CD4-positive, alpha-beta T cell treated with Interleukin-15 for 4 hours (primary cell): ENCODE data around the gene PACRGL.

Experiments used
- DNase-seq: peaks from one replicate; pipeline ENCODE4 v3.0.0-alpha.2; 2020; ENCODE audit warnings: low spot score

PACRGL gene

DNA sequence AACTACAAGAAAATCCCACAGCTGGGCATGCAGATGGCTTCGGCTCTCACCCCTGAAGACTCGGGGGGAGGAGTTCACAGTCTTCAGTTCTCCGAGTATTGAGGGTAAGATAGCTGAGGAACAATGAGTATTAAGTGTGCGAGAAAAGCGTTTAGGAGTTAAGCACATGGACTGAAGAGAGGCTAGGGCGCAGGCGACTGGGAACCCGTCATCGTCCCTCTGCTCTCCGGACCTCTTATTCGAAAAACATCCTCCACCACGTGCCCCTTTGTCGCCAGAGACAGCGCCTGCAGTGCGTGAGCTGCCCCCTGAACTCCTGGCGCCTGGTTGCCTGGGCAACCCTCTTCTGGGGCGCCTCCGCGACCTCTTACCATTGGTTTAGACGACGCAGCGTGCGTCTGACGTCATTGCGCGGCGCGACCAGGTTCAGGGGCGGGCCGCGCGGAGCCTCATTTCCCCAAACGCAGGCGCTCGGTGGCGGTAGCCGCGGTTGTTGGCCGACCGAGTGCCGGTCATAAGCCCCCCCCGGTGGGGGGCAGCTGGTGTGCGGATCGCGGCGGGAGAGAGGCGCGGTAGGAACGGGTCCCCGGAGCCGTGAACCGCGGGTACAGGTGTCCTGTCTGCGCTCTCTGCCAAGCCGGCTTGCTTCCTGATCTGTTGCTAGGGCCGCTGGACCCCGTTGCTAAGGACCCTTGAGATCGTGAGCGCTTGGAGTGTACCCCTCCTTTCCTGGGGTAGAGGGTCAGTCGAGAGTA is at the start of gene PACRGL:
Gene PACRGL, plus strand, starts transcription at position 452 of the 755 bp plus-strand sequence. CDS start 4,024 bp downstream, outside the sequence.
- DNase-seq: peak; percentile 89

DNA sequence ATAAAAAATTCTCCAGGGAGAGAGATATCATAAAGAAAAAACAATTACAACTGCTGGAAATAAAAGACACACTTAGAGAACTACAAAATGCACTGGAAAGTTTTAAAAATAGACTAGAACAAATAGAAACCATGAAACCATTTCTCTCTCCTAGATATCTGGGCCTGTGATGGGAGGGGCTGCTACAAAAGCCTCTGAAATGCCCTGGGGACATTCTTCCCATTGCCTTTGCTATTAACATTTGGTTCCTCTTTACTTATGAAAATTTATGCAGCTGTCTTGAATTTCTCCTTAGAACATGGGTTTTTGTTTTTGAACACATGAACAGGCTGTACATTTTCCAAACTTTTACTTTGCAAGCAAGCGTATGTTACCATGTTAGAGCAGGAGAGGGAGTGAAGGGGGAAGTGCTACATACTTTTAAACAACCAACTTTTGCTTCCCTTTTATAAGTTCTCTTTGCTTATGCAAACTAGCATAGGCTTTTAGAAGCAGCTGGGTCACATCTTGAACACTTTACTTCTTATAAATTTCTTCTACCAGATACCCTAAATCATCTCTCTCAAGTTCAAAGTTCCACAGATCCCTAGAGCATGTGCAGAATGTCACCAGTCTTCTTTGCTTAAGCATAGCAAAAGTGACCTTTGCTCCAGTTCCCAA is 47.9 kb upstream of the PACRGL start:
- DNase-seq: no peak

DNA sequence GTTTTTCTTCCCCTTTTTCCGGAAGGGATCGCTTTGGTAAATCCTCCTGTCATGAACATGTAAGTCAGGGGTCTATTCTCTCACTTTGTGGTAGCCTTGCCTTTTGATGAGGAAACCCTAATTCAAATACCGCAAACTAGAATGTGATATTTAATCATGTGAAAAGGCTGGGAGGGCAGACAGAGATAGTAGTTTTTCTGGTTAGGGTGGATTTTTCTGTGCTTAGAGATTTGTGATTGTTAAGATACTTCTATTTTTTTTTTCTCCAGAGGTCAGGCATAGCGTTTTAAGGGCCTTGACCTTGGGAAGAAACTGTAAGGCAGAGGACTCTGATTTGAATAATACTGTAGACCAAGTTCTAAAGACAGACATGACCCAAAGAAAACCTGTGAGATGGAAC is 41.8 kb upstream of the PACRGL start:
- no peak for DNase-seq

DNA sequence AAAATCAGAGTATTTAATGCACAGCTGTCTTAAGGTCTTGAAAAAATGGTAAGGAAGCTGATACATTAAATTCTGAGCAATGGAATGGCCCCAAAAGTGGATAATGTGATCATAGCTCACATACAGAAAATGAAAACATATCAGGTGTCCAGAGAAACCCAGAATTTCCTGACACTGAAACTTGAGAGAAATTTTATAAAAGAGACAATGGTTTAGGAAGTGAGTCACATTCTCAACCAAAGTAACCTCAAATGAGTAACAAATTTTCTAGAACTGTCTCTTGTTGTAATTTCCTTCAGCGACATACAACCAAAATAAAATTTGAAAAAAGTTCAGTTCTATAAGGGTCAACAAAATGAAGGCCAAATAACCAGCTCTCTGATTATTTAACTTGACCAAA is 37.4 kb upstream of the PACRGL start:
- no peak for DNase-seq

DNA sequence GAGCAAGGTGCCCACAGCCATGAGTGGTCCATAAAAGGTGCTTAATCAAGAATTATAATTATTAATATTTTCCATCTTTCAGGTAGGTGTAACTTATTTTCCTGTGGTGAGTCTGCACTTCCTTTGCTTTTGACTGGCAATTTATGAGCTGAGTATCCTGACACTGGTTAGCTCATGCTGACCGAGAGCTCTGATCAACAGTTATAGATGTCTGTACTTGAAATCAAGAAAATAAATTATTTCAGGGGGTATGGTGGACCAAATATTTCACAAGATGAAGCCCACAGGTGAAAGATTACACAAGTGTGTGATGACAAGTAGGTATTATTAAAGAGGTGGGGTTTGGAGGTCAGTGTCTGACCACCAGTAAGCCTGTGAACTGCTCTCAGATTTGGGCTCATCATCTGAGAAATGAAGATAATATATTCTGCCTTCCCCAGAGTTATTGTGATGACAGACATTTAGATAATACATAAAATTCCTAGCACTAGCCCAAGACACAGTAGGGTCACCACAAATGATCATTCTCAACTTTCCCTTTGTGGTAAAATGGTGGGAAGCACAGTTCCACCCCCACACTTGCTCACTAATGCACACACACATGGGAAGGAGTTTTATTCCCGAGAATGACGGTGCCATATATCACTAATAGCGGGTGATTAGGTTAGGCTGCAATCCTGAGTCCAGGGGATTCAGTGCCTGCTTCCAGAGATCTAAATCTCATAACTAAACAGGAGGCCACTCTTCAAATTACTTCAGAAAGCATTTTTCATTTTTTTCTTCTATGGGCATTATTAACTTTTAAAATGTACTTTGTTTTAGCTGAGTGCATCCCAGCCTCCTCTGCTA is 34.0 kb upstream of the PACRGL start:
- DNase-seq: no peak

DNA sequence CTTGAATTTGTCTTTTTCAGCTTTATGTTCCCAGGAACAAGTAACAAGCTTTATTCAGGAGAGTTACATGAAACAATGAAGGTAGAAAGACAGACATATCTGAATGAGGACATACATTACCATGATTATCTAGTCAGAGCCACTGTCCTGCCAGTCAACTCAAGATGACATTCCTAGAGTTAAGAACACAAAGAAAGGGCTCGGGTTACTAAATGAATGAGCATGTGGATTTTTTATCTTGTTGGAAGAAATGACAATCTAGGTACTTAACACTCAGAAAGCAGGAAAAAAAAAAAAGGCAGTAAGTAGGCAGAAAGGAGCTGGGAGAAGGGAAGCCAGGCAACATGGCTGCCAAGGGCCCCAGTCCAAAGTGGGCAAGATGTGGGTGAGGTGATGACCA is 28.0 kb upstream of the PACRGL start:
- no peak for DNase-seq

DNA sequence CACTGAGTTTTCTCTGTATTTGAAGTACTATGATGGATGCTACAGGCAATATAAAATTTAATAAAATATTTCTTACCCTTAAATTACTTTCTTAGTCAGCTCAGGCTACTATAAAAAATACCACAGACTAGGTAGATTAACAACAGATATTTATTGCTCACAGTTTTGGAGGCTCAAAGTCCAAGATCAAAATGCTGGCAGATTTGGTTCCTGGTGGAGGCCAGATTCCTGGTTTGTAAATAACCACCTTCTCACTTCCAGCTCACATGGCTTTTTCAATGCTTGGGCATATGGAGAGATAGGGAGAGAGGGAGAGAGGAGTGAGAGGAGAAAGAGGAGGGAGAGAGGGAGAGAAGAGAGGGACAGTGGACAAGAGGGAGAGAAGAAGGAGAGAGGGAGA is 24.5 kb upstream of the PACRGL start:
- DNase-seq: no peak

DNA sequence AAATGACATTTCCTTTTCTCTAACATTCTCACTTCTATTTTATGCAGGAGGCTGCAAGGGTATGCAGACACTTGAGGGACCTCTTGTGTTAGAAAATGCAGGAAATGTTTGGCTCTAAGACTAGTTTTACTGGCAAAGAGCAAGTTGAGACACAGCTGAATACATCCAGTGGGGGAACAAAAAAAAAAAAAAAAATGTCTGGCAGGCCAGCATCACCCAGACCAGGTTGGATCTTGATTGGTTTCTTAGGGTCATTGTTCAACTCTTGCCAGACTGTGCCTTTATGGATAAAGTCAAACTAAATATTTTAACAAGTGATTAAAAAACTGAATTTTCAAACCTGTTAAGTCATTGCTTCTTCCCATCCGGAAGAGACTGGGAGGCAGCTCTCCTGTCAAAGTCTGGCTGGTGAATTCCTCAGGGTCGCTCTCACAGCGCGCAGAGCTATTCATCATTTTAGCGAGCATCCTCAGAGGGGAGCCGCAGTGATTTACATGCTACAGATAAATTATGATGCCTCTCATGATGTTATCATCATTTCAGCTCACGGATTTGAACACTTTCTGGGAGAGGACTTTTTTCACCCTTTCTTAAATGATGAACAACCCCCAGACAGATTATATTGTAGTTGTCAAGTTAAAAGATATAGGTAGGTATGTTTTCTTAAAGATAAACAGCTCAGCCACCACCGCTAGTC is 23.6 kb upstream of the PACRGL start:
- DNase-seq: no peak

DNA sequence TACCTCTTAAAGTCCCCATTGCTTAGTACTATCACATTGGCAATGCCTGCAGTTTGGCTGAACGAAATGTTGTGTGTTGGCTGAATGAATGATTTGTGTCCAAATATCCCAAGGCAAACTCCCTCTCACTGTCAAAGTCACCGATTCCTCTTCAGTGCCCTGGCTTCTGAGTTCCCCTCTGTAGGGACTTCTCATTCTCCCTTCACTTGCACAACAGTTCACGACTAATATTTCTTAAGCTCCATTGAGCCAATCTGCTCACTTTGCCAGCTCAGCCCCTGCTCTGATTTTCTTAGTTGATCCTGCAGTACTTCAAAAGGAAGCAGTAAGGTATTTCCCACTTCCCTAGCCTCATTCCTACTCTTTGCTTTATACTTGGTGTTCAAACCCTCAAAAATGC is 21.9 kb upstream of the PACRGL start:
- no peak for DNase-seq

DNA sequence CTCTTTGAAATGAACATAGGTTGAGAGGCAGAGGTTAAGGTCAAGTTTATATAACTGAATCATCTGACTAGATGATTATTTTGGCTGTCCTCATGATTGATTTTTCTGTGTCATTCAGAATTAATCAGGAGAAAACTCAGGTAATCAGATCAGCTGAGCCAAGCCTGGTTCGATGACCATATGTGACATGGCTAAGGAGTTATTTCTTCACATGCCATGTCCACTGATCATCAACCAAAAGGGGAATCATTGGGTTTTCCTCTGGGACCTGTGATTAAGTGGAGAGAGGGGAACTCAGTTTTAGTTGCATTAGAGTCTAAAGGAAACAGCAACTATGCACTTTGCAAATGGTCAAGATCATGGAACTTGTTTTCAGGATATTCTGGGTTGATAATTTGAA is 20.3 kb upstream of the PACRGL start:
- DNase-seq: no peak

DNA sequence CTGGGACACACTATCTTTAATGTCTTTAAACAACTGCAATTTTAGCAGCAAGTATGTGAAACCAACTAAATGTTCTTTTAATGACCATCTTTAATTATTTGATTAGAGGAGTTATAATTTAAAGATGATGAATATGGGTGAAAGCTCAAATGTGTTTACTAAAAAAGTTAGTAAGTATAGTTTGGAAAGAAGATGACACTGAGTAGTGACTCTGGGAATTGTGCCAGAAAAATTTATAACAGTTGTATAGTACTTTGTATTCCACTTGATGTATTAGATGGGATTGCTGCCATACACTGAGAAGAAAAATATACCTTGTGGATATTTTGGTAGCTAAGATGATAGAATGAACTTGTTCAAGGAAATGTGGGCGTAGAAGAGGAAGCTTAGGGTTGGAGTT is 19.5 kb upstream of the PACRGL start:
- no peak for DNase-seq

DNA sequence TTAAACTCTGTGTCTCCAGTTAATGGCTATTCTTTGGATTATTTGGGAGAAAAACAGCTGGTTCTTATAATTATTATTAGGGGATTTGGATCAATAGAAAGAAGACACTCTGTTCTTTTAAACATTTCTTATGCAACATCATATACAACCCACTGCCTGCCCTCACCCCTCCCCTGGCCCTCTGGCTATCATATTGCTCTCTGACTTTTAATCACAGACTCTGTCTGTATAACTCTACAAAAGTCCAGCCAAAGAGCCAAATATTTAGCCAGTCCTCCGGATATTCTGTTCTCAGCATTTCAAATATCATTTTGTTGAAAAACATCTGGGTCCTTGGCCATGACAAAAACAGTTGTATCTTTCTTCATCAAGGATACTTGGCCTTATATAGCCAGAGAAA is 19.0 kb upstream of the PACRGL start:
- no peak for DNase-seq

DNA sequence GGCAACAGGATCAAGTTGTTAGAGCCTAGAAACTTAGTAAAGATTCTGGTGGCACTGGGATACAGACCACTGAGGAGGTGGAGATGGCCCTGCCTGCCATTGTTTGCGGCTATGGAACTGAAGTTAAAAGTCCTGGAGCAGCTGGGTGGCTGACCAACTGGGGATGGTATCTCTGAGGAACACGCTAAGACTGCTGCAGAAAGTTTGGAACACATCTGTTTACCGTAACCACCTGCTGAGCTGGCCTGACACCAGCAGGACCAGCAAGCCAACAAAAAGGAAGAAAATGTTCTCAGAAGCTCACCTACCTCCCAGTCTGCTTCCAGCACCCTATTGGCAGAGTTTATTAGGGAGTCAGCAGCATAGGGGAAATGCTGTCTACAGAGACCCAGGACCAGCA is 17.4 kb upstream of the PACRGL start:
- DNase-seq: no peak

DNA sequence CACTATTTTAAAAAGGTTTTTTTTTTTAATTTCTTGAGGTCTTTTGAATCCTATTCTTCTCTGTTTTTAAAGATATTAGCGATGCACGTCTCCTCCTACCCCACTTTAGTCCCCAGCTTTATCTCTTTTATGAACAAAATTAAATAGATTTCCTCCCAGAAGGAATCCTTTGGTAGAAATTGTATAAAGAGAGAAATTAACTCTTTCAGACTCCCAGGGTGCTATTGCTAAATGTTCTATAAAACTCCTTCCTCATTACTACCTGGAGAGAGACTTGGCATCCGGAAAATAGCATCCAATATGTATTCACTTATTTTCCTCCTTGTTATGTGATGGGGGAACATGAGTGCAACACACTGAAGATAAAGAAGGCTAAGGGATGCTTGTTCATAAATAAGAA is 16.5 kb upstream of the PACRGL start:
- DNase-seq: no peak

DNA sequence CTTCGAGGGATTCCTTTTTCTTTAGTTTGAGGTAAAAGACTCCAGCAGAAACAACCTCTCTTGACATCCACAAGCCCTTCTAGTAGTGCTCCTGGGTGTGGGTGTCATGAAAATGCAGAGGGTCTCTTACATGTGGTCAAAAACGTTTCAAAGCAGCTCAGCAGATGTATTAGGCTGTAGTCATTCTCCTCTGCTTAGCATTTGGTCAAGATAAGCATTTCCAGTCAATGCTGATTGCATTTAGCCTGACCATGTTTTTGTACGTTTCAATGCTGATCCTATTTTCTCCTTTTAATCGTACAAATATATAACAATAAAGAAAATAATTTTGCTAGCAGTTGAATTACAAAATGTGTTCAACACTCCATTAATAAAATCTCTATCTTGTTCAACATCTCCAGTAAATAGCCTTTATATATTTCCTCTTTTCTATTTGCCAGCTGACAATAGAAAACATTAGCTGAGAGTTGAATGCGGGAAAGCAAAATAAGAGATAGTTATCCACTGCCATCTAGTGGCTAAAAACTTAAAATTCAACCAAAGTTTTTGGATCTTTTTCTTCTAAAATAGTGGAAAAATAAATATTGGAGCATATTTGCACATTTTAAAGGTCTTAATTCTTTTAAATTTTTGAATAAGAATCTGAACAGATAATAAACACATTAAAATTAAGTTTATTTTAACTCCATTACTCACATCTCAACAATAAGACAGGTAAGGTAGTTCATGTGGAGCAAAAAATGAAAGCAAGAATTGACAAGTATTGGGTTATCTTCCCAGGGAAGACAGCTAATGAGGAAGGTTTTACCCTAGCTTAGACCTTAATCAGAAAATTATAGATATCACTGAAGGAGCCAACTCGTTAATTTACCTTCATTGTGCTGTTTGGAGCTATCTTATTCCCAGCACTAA is 15.2 kb upstream of the PACRGL start:
- peak; percentile 24 for DNase-seq

DNA sequence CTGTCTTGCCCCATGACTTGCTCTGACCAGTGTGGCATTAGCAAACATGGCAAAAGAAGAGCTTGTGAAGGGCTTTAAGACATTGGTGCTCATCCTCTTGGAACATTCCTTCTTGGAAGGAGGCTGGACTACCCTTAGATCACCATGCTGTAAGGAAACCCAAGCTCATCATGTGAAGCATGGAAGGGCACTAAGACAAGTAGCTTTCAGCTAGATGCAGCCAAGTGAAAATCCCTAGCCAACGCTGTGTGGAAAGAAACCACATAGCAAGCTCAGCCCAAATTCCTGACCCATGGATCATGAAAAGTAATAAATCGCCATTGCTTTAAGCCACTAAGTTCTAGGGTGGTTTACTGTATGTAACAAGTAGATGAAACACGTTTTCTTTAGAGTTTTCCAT is 12.4 kb upstream of the PACRGL start:
- DNase-seq: no peak

DNA sequence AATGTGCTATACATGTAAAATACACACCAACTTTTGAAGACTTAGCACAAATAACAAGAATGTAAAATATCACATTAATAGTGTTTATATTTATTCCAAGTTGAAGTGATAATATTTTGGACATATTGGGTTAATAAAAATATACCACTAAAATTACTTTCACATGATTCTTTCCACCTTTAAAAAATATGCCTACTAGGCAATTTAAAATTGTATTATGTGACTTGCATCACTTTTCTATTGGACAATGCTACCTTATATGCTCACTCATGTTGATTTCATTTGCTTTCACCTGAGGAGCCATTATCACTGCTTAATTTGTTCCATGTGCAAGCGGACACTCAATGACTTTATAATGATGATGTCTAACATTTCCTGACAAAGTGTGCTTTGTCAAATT is 3.4 kb upstream of the PACRGL start:
- no peak for DNase-seq

DNA sequence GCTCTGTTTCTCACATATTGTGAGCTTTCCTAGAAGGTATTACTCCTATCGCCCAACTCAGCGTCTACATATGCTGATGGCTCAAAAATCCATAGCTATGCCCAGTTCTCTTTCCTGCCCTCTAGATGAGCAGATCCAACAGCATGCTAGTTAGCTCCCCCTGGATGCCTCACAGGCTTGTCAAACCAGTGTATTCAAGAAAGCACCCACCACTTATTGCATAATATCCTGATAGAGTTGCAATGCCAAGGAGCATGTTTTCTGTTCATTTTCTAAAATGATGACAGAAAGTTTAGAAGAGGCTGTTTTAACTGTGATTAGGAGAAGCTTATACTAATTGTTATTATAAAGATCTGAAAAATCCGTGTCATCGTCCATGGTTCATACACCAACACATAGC is 1.9 kb upstream of the PACRGL start:
- no peak for DNase-seq

DNA sequence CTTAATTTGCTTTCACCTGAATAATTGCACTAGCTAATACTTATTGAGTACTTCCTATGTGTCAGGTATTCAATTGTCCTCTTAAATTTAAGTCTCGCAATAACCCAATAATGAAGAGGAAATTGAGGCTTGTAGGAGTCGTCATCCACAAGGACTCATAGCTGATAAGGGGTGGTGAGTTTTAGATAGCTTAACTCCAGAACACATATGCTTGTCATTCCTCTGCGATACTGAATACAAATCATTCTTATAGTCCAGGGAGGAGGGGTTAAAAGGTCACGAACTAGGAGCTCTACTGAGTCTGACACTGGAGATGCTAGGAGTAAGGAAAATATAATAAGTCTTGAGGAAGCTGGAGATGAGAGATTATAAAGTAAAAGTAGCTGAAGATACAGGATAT is 1.4 kb upstream of the PACRGL start:
- no peak for DNase-seq

DNA sequence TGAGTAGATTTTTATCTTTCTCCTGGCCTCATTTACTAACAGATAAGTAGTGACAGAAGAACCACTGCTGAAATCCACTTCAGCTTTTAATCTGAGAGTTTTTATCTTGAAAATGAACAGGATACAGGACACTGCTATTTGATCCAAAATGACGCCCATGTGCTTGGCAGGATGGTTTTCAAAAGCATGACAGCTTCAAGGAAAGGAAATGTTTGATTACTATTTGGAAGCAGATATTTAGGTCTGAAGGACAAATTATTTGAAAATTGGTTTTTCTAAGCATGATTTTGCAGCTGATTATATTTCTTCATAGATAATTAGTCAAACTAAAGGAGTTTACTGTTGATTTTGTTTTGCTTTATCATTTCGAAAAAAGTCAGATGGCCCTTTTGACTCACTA is 11.1 kb downstream of the PACRGL start:
- no peak for DNase-seq

DNA sequence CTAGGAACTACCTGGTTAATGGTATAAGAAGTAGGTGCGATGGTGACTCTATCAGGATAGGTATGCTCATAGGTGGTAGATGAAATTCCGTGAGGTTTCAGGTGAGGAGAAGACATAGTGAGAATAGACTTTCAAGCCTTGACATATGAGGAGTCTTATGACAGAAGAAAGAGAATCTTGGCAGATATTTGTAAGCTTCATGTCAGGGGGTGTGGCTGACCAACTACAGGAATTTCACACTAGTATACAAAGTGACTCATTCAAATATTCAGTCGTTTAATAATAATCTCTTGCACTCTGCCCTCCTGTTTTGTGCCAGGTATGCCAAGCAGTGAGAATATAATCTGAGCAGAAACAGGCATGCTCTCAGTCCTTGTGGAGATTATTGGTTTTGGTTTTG is 22.8 kb downstream of the PACRGL start:
- no peak for DNase-seq
